ENCODE data around the gene NRIP3. TPM values are rescaled to one million over a fixed set of nuclear protein-coding genes. Genes with fewer than 3 reads are reported as not detected.

The NRIP3 gene
- total RNA-seq, 4 donors from 2014 or later: 0.42 to 1.8 (median 1.3) TPM; not detected in 1

GRCh38 chr11:9002920-9003572, 755 bp downstream of the NRIP3 start:
- TF ChIP-seq CTCF (IDR thresholded peaks at IDR 0.05): no peak
- no peaks in the 10 kb centered on the region for H3K9me3 ChIP-seq
- H3K4me3 ChIP-seq: peak overlapping the region; percentile 21 to 55 (median 46)
- H3K27ac ChIP-seq: peak overlapping the region in 1 of 4 donors; percentile 27
- 13 to 15% methylated on average over 8 of the region's 8 CpGs for WGBS, 2 donors
- peaks cover 0 to 18% (median 13%) of the 10 kb centered on the region in 4 donors for H3K4me1 ChIP-seq
- peaks cover 0 to 52% of the 10 kb centered on the region in 2 donors for H3K27me3 ChIP-seq
- DNase-seq (ENCODE audit: low spot score in 2 of 2): no peak
- no peaks in the 10 kb centered on the region for H3K36me3 ChIP-seq

- H3K27me3 ChIP-seq: peaks cover 0 to 52% of the 10 kb centered on the region in 2 donors
- 80 to 89% methylated on average over 6 of the region's 6 CpGs for WGBS, 2 donors
- TF ChIP-seq EP300 (IDR thresholded peaks at IDR 0.05): no peak
- no peak for TF ChIP-seq POLR2A (IDR thresholded peaks at IDR 0.05)
- no peak for TF ChIP-seq CTCF (IDR thresholded peaks at IDR 0.05)
- H3K4me3 ChIP-seq: no peak overlapping the region
- DNase-seq (ENCODE audit: low spot score in 2 of 2): no peak
- no peaks in the 10 kb centered on the region for H3K36me3 ChIP-seq
- peaks cover 0 to 18% (median 13%) of the 10 kb centered on the region in 4 donors for H3K4me1 ChIP-seq
- no peaks in the 10 kb centered on the region for H3K9me3 ChIP-seq
- H3K27ac ChIP-seq: no peak overlapping the region
These were observed 2.1 kb downstream of the NRIP3 start for GRCh38 chr11:9001736-9002135.

- Histone ChIP-seq H3K27ac (no peak overlapping the region), H3K9me3 (no peaks in the 10 kb centered on the region), H3K36me3 (no peaks in the 10 kb centered on the region), H3K4me3 (no peak overlapping the region), H3K4me1 (peaks cover 0 to 4% (median 2%) of the 10 kb centered on the region in 4 donors), H3K27me3 (peaks cover 0 to 39% of the 10 kb centered on the region in 2 donors)
- WGBS, 2 donors: 82 to 84% methylated on average over 2 of the region's 2 CpGs
- DNase-seq (ENCODE audit: low spot score in 2 of 2): no peak
- TF ChIP-seq POLR2A (IDR thresholded peaks at IDR 0.05) (no peak), CTCF (IDR thresholded peaks at IDR 0.05) (no peak), EP300 (IDR thresholded peaks at IDR 0.05) (no peak)
These were observed 5.8 kb downstream of the NRIP3 start for GRCh38 chr11:8998017-8998416.

GRCh38 chr11:8997451-8997850, 6.3 kb downstream of the NRIP3 start:
- no peak for DNase-seq (ENCODE audit: low spot score in 2 of 2)
- no peak overlapping the region for H3K27ac ChIP-seq
- TF ChIP-seq POLR2A (IDR thresholded peaks at IDR 0.05): no peak
- TF ChIP-seq CTCF (IDR thresholded peaks at IDR 0.05): no peak
- TF ChIP-seq EP300 (IDR thresholded peaks at IDR 0.05): no peak
- H3K9me3 ChIP-seq: no peaks in the 10 kb centered on the region
- H3K4me3 ChIP-seq: no peak overlapping the region
- H3K4me1 ChIP-seq: no peaks in the 10 kb centered on the region
- peaks cover 0 to 33% of the 10 kb centered on the region in 2 donors for H3K27me3 ChIP-seq
- no peaks in the 10 kb centered on the region for H3K36me3 ChIP-seq
- WGBS, 2 donors: 81 to 82% methylated on average over 3 of the region's 3 CpGs

- no peak overlapping the region for H3K4me3 ChIP-seq
- TF ChIP-seq CTCF (IDR thresholded peaks at IDR 0.05) (no peak), POLR2A (IDR thresholded peaks at IDR 0.05) (no peak), EP300 (IDR thresholded peaks at IDR 0.05) (no peak)
- no peaks in the 10 kb centered on the region for H3K36me3 ChIP-seq
- H3K27me3 ChIP-seq: no peaks in the 10 kb centered on the region
- H3K27ac ChIP-seq: no peak overlapping the region
- WGBS, 2 donors: 75 to 78% methylated on average over 1 of the region's 1 CpG
- no peaks in the 10 kb centered on the region for H3K9me3 ChIP-seq
- H3K4me1 ChIP-seq: no peaks in the 10 kb centered on the region
- DNase-seq (ENCODE audit: low spot score in 2 of 2): no peak
These were observed 14.3 kb downstream of the NRIP3 start for GRCh38 chr11:8989453-8989852.
